GM21717 (cell line): Measurements from ENCODE around the gene DHRS3.

Experiments
- ATAC-seq: cut with Tn5 transposase; IDR thresholded peaks from one replicate; pipeline ENCODE4 v1.9.1; 2021; ENCODE audit warnings: mild to moderate bottlenecking, moderate library complexity; ENCODE audit not compliant: unreplicated experiment

The DHRS3 gene

DNA sequence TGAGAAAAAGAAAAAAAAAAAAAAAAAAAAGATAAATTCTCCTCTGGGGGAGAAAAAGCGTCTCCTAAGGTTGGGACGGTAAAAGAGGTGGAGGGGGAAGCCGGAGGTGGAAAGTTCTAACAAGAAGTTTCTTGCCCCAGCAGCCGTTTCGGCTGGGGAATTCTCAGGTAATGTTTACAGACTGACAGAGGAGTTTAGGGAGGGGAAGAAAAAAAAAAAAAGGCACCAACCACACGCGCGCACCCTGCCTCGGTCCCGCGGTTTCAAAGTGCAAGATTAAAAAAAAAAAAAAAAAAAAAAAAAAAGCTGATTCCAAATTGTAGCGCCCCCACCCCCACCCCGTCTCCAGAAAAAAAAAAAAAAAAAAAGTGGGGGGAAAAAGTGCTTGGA is 504 bp downstream of the DHRS3 start:
- no peak for ATAC-seq

DNA sequence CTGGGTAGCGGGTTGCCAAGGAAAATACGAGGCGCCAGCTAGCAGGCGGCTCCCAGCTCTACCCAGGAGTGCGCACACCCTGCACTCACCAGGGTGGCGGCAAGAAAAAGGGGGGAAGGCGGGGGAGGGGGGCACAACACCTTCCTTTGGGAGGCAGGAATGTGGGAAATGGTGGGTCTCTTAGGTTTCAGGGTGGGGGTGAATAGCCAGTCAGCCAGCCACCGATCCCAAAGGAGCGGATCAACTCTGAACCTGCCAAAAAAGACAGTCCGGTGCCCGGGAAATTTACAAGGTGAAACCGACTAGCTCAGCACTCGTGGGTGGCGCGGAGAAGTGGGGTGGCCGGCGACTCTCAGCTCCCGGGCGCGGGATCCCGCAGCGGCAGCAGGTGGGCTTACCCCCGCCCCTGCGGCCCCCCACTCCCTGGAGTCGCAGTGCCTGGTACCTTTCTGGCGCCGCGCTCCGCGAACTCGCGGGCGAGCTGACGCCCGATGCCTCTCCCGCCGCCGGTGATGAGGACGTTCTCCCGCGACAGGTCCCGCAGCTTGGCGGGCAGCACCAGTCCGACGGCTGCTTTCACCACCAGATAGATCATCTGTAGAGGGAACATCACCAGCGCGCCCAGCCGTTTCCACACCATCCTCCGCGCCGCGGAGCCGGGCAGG is 1.2 kb downstream of the DHRS3 start:
- ATAC-seq: no peak

DNA sequence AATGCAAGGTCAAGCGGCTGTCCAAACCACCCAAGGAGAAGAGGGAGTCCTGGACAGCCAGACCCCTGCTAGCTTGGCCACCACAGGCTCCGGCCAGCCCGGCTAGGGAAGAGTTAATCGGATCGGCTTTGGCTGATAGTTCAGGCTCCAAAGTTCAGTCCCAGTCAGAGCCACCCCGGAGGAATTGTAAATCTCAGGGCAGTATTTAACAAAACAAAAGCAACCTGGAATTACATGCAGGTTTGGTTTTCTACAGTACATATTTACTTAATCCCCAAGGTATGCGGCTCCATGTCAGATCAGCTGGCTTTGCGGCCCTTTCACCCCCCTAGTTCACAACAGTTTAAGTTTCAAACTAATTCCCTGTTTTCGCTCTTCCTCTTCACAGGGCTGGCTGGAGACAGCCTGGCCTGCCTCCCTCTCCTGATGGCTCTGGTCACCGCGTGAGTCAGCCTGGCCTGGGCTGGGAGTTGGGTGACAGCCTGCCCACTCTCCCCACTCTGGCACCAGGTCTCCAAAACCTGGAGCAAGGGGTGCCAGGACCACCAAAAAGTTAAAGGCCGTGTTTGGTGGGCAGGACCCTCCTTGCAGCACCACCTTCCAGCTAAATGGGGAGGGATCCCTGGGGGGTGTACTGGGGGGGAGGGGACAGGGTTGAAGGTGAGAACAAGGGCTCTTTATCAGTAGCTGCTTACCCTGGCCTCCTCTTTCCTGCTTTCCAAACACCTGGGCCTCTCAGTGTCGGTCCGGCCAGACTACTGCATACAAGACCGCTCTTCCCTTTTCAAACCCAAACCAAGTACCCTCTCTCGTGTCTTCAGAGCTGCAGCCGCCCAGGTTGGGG is 1.9 kb downstream of the DHRS3 start:
- no peak for ATAC-seq

DNA sequence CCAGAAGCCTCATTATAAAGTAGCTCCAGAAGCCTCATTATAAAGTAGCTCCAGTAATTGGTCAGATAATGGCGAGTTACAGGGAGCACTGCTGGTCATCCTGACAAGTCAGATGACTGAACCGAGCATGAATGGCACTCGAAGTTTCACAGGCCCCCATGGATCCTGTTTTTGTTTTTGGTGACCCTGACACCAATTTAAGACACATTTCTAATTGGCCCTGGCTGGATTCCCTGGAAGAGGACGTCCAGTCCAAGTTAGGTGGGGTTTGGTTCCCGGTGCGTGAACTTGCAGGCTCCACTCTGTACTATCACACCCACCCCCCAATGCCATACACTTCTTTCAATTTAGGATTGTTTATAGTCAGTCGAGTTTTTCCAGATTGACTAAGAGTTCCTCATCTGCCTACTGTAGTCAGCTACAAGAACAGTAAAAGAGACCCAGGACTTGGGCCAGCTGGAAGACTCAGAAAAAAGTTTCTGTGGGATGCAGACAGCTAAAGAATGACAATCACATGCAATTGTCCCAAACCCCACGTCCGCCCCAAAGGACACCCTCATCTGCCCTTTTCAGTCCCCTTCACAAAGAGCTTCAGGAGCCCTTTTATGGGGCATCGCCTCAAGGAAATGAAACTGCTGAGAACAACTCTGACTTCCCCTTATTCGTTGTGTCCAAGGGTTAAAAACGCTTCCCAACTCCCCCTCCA is 2.7 kb downstream of the DHRS3 start:
- no peak for ATAC-seq

DNA sequence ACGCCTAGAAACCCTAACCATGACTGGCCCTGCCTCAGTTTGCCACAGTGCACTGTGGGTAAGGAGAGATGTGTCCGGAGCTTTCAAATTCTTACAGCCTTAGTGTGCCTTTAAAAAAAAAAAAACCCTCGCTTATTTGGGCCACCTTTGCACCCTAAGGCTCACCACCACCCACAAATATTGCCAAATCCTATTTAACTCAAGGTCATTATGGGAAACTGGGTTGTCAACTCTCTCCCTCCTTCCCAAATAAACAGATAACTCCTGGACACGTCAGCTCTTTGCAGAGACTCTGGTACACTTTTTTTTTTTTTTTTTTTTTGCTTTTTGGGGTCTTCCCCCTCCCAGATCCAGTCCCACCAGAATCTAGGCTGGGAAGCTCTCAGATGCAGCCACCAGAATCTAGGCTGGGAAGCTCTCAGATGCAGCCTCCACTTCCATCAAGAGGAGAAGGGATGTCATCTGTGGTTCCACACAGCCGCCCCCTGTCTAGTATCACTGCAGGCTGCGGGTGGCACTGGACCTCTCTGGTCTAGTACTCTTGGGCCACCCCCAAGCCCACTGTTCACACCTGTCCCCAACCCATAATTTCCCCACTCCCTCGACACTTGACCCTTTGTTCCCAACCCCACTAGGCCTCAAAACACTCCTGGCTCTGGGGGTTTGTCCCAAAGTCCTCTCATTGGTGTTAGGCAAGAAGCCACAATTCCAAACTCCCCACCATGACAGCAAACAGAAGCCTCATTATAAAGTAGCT is 3.4 kb downstream of the DHRS3 start:
- no peak for ATAC-seq

DNA sequence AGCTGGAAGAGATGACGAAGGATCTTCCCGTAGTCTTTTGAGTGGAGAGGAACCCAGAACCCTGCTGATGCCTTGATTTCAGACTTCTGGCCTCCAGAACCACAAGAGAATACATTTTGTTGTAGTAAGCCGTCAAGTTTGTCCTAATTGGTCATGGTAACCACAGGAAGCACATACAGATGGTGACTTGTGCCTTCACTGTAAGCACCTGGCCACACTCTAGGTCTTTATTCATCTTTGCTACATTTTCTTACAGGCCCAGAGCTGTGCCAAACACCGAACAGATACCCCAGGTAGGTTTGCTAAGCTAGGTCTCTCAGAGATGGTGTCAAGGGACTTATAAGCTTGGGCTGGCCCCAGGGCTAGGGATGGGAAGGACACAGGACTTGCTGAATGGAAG is 4.8 kb downstream of the DHRS3 start:
- ATAC-seq: no peak

DNA sequence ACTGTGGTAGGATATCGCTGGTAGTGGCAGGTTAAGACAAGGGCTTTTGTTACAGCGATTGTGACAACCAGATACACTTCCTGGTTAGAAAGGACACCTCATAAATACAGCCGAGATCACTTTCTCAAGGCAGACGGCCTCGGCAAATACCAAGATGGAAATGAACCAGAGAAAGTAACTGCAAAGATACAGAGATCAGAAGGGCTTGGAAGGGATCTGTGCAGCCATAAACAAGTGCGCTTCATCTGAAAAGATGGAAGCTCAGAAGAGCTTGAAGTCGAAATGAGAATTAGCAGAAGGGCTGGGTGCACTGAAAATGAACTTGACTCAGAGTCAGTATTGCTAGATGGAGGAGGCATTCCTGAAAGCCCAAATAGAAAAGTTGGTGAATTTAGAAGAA is 7.1 kb downstream of the DHRS3 start:
- ATAC-seq: no peak

DNA sequence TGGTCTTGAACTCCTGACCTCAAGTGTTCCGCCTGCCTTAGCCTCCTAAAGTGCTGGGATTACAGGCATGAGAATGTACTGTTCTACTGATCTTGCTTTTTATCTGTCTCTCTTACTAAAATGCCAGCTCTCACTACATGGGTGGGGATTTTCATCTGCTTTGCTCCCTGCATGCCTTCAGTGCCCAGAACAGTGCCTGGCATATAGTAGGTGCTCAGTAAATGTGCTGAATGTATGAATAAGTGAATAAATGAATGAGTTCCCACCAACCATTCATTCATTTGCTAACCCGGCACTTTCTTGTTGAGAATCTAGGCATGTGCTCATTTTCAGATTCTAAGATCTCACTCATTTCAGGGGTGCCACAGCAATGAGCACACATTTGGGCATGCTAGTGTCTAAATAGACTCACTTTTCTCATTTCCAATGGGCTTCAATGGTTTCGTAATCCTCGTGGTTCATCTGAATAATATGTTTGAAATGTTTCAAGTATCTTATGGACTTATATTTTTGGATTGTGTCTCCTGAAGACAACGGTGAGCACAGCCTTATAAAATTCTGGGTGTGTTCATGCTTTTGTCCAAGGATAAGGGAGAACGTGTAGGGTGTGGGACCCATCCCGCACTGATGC is 7.6 kb downstream of the DHRS3 start:
- no peak for ATAC-seq

DNA sequence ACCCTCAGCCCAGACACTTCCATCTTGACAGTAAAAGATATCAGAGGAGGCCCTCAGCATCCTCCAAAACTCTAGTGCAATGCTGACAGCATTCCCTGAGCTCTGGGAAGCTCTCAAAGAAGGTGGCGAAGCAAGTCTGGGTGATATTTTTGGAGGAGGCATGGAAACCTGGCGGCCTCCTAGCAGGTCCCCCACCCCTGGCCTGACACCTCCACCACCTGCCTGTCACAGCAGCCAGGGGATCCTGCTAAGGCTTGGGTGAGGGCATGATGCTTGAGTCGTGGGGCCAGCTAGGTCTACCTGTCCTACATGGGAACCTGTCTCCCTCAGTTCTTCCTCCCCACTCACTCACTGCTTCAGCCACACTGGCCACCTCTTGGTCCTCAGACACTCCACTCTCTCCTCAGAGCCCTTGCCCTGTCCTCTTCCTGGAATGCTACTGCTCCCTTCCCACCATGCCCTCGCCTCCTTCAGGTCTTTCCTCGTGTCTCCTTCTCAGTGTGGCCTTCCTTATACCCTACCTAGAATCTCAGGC is 8.5 kb downstream of the DHRS3 start:
- ATAC-seq: no peak

DNA sequence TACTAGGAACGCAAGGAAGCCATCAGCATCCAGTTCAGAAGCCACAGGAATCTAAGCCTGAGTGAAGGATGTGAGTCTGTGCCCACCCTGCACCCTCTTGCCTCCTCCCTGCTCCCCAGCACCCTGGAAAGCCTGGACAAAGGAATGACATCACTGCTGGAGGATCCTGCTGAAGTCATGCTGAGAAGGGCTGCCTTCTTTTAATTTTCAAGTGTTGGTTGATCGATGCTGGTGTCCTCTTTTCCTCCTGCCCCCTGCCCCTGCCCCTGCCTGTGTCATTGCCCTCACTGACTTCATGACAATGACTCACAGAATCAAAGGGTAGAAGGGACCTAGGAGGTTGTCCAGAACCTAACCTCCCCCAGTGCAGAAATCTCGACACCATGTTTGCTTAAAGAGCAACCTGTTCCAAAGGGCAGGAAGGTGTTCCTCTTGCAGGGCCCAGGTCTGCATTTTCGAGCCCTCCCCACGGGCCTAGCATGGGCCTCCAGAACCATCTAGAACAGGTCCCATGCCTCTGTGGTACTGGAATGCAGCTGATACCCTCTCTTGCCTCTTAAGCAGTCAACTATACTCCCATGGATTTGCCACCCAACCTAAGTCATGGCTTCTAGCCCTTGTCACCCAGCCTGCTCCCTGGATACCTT is 9.6 kb downstream of the DHRS3 start:
- no peak for ATAC-seq

DNA sequence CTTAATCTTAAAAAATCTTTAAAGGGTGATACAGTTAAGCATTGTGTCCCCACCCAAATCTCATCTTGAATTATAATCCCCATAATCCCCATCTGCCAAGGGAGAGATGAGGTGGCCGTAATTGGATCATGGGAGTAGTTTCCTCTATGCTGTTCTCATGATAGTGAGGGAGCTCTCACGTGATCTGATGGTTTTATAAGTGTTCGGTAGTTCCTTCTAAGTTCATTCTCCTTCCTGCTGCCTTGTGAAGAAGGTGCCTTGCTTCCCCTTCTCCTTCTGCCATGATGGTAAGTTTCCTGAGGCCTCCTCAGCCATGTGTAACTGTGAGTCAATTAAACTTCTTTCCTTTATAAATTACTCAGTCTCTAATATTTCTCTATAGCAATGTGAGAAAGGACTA is 10.7 kb downstream of the DHRS3 start:
- no peak for ATAC-seq

DNA sequence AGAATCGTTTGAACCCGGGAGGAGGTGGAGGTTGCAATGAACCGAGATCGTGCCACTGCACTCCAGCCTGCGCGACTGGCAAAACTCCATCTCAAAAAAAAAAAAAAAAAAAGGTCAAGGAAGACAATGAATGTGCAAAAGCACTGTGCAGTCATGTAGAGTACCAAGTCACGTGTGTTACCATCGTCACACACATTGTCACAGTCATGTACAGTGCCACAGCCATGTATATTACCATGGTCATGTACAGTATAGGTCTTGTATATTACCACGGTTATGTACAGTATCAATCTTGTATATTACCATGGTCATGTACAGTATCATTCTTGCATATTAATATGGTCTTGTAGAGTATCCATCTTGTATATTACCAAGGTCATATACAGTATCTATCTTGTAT is 13.0 kb downstream of the DHRS3 start:
- ATAC-seq: no peak

DNA sequence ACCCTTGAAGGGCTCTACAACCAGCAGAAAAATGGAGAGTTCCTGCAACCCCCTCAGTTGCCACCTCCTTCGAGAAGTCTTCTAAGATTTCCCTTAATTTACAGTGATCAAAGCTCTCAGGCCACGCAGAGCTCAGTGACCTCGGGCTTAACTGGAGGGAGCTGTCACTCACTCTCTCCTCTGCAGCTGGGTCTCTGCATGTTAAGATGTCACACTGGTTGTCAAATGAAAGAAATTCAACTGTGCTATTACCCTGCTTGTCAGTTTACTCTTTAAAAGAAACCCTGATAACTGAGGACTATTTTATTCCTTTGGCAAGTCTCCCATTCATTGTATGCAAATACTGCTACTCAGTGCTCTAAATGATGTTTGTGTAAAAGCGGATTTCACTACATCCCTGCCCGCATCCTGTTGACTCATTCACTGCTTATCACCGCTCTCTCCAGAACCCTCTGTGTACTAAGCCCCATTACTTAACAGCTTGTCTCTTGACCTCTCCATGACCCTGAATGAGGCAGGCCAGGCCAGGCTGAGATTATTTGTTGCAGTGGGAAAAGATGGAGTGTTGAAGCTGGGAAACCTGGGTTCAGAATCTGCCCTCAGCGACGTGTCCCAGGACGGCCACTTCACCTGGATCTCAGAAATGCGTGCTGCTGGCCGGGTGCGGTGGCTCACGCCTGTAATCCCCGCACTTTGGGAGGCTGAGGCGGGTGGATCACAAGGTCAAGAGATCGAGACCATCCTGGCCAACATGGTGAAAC is 13.7 kb downstream of the DHRS3 start:
- ATAC-seq: peak; percentile 56

DNA sequence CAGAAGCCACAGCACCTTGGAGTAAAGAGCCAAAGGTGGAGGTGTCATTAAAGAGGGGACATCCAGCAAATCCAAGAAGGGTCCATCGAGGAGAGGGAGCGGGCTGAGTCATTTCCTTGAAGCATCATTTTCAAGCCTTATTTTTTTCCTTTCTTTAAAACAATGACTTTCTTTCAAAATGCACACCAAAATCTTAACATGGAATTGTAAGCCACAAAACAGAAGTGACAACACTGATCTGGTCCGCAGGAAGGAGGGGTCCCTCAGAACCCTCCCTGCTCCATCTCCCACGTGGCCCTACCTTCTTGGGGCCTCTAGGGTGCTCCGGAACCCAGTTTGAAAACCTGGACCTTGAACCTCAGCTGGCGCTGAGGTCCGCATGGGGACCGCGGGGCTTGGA is 14.8 kb downstream of the DHRS3 start:
- ATAC-seq: no peak

DNA sequence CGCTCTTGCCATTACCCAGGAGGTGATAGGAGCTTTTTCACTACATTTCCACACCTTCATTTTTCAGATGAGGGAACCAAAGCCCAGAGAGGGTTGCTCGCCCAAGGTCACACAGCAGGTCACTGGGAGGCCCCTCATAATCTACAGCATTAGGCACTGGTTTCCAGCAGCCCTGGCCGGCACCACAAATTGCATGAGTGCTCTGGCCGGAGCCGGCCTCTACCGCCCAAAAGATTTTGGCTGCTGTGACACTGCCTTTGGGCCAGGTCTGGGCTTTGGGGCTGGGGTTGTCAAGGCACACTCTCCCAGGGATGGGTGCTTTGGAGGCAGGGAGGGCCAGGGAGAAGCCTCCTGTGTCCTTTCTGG is 15.4 kb downstream of the DHRS3 start:
- no peak for ATAC-seq

DNA sequence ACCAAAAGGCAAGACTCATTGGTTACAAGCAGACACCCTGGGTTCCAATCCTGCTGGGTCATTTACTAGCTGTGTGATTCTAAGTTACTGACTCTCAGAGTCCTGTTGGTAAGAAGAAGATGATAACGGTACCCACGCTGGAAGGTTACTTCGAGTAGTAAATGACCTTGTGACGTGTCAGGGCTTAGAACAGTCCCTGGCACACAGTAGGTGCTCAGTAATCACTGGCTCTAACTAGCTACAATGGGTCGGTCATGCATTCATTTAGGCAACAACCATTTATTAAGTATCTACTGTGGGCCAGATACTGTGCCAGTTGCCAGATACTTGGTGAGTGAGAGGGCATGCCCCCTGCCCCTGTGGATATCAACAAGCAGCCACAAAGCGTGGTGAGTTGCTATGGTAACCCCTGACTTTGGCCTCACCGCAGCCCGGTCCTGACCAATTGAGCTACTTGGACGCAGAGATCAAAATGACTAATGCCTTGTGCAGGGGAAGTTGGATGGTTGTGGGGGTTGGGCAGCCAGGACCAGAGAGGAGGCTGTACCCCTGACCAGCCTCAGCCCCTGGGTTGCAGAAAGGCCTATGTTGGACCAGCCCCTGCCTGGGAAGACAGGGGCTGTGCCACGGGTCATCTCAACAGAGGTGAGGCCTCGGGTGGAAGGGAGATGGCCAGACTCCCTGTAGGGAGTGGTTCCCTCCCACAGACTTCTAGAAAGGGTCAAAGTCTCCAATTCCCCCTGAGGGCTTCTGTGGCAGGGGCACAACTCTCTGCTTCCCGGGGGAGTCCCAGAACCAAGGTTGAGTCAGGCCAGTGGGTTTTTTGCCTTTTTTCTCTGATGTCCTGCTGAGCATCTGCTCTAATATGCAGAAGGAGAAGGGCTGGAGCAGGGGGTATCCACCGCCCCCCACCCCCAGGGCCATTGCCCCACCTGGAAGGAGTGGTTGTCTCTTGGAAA is 16.0 kb downstream of the DHRS3 start:
- peak; percentile 64 for ATAC-seq

DNA sequence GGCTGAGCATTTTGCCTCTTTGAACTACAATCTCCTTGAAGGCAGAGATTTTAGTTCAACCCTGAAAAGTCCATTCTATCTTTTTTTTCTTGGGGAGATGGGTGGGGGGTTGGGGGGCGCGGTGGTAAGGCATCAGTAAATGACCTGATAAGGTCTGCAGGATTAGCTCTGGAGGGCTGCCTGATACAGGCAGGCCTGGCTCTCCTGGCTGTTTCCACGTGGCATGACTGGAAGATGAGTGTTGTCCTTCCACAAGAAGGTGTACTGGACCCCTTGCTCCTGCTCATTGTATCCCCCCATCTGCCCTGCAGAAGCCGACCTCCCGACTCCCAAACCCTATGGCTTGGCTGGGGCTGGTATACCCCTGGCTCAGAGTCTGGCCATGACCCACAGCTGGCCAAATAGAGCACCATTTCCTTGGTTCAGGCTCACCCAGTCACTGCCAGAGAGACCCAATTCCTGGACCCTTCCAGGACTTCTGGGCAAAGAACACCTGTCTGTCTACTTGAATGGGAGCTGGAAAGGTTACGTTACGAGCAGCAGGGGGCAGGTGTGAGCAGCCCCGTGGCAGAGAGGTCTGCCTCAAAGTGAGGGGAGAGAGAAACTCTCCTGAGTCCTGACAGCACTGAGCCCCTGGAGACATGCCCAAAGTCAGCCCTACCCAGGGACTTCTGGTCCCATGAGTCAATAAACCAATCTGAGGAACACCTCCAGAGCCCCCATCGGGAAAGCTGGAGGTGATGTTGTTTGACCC is 17.0 kb downstream of the DHRS3 start:
- no peak for ATAC-seq

DNA sequence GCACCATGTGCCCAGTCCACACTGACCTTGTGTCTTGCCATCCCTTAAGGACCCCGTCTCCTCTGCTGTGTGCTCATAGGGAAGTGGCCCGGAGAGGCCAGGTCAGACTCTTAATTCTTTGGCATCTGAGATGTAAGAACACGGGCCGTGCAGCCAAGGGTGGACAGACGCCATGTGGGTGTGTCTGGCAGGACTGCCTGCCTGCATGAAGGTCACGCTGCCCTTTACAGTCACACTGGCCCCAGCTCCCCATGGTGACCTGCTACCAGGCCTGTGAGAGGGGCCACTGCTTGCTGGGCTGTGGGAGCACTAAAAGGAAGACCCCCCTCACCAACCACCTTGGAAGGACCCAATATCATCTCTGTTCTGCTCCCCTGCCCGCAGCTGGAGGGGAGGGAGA is 17.7 kb downstream of the DHRS3 start:
- ATAC-seq: no peak
